CD4-positive, alpha-beta T cell (primary cell): ENCODE results near the gene COQ8B. TPM values are rescaled to one million over a fixed set of nuclear protein-coding genes. Genes with fewer than 3 reads are reported as not detected.

Experiments
- ATAC-seq: fragments of 200-7000 bp; cut with Tn5 transposase; one replicate; pipeline ENCODE4 v1.10.0; 2022; ENCODE audit warnings: mild to moderate bottlenecking; ENCODE audit not compliant: poor library complexity
- CTCF ChIA-PET: fragments of 350-600 bp; sonication (Branson Sonifier 250); formaldehyde crosslinking; loops from one replicate; lab custom pipeline; 2021; ENCODE audit warnings: antibody characterized with exemption, inconsistent platforms; lab: Charles Lee
- POLR2A ChIA-PET: fragments of 350-600 bp; sonication (Branson Sonifier 250); formaldehyde crosslinking; loops from one replicate; lab custom pipeline; 2021; ENCODE audit warnings: antibody characterized with exemption, inconsistent platforms; lab: Charles Lee
- DNase-seq, 14 experiments: peaks; one replicate each; pipeline ENCODE4 v3.0.0-alpha.2; 2013 to 2020; ENCODE audit warnings: mixed read lengths in 2 of 14
- H3K27ac ChIP-seq, 2 donors: one replicate each; pipeline versions ENCODE4 v1.5.1 to v1.7.0; 2013; ENCODE audit warnings: low read length in 2 of 2, low read depth in 1 of 2, mild to moderate bottlenecking in 1 of 2
- H3K27me3 ChIP-seq, 2 experiments: 1 replicate in 1 of 2; 2 replicates in 1 of 2; pipeline versions ENCODE4 v1.6.1 to v1.7.0; 2013; ENCODE audit warnings: low read length in 2 of 2, control low read depth in 1 of 2, mild to moderate bottlenecking in 1 of 2, moderate library complexity in 1 of 2; ENCODE audit not compliant: insufficient read depth in 2 of 2, control insufficient read depth in 1 of 2
- H3K36me3 ChIP-seq: one replicate; pipeline ENCODE4 v1.6.1; 2013; ENCODE audit warnings: low read length, control low read depth; ENCODE audit not compliant: insufficient read depth
- H3K4me1 ChIP-seq: one replicate; pipeline ENCODE4 v1.6.1; 2013; ENCODE audit warnings: low read length, control low read depth; ENCODE audit not compliant: insufficient read depth
- H3K4me3 ChIP-seq: one replicate; pipeline ENCODE4 v1.5.1; 2013; ENCODE audit warnings: mild to moderate bottlenecking, low read length, moderate library complexity
- H3K9me3 ChIP-seq, 2 experiments: 1 replicate in 1 of 2; 2 replicates in 1 of 2; pipeline versions ENCODE4 v1.6.1 to v1.7.0; 2013; ENCODE audit warnings: low read length in 2 of 2, mild to moderate bottlenecking in 2 of 2, control low read depth in 1 of 2, moderate library complexity in 1 of 2; ENCODE audit not compliant: control insufficient read depth in 1 of 2, insufficient read depth in 1 of 2
- H3K27ac Mint-ChIP-seq: one replicate; pipeline ENCODE4 v1.8.0; 2020; ENCODE audit warnings: mixed read lengths
- H3K27me3 Mint-ChIP-seq: one replicate; pipeline ENCODE4 v1.8.0; 2021; ENCODE audit warnings: mixed read lengths
- H3K36me3 Mint-ChIP-seq: one replicate; pipeline ENCODE4 v1.8.0; 2021; ENCODE audit warnings: low read depth, mixed read lengths
- H3K4me1 Mint-ChIP-seq: one replicate; pipeline ENCODE4 v1.8.0; 2021; ENCODE audit warnings: low read depth, mixed read lengths
- H3K4me3 Mint-ChIP-seq: one replicate; pipeline ENCODE4 v1.8.0; 2020; ENCODE audit warnings: mild to moderate bottlenecking, mixed read lengths
- H3K9me3 Mint-ChIP-seq: one replicate; pipeline ENCODE4 v1.8.0; 2020; ENCODE audit warnings: mixed read lengths
- intact Hi-C, 2 experiments: fragments of 100-400 bp; cut with DNase I in 1 of 2; cut with micrococcal nuclease in 1 of 2; formaldehyde crosslinking; loops; one replicate each; pipeline versions ENCODE4 v1.15.1 to v1.9.0; 2023 to 2025; cut with DNase I, micrococcal nuclease
- total RNA-seq, 174 experiments: library from RNA in 2 of 174; stranded (reverse) in 2 of 174; gene quantifications; one replicate each; pipeline ENCODE4 v1.2.3 and lab custom pipeline; 2021 to 2026
- TF ChIP-seq, protein P1 (sequence below): fragments of 200-600 bp; IDR thresholded peaks from one replicate; pipeline ENCODE4 v1.8.0; 2022; ENCODE audit warnings: antibody characterized with exemption, mild to moderate bottlenecking

Gene COQ8B
- total RNA-seq, 2 experiments from 2014 or later = 16.4 to 18.3 TPM

DNA sequence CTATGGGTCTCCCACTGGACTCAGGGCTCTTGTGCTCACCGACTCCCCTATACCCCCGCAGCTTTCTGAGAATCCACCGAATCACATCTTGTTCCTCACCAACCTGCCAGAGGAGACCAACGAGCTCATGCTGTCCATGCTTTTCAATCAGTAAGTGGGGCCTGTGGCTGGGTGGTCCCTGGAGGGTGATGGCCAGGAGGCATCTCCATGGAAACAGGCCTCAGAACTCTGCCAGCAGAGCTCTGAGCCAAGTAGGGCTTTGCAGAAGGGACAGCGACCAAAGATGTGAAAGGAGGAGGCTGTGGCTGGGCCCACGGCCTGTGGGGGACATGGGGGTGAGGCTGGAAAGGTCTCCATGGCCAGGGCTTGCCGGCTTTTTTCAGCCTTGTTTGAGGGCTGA, 46.8 kb upstream of the COQ8B start:
- Mint-ChIP-seq H3K27me3 (no peaks in the 10 kb centered on the region), H3K36me3 (peaks cover 70% of the 10 kb centered on the region), H3K4me3 (no peak overlapping the region), H3K9me3 (no peaks in the 10 kb centered on the region), H3K4me1 (peaks cover 36% of the 10 kb centered on the region), H3K27ac (no peak overlapping the region)
- ATAC-seq = no peak
- Histone ChIP-seq H3K27ac (no peak overlapping the region), H3K4me1 (peaks cover 30% of the 10 kb centered on the region), H3K9me3 (no peaks in the 10 kb centered on the region), H3K36me3 (peaks cover 83% of the 10 kb centered on the region), H3K27me3 (no peaks in the 10 kb centered on the region), H3K4me3 (no peak overlapping the region)
- POLR2A ChIA-PET = no interaction called here
- intact Hi-C loops = no loop called here
- TF ChIP-seq, protein P1, sequence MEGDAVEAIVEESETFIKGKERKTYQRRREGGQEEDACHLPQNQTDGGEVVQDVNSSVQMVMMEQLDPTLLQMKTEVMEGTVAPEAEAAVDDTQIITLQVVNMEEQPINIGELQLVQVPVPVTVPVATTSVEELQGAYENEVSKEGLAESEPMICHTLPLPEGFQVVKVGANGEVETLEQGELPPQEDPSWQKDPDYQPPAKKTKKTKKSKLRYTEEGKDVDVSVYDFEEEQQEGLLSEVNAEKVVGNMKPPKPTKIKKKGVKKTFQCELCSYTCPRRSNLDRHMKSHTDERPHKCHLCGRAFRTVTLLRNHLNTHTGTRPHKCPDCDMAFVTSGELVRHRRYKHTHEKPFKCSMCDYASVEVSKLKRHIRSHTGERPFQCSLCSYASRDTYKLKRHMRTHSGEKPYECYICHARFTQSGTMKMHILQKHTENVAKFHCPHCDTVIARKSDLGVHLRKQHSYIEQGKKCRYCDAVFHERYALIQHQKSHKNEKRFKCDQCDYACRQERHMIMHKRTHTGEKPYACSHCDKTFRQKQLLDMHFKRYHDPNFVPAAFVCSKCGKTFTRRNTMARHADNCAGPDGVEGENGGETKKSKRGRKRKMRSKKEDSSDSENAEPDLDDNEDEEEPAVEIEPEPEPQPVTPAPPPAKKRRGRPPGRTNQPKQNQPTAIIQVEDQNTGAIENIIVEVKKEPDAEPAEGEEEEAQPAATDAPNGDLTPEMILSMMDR = no peak
- CTCF ChIA-PET = no interaction called here
- no peak for DNase-seq

DNA sequence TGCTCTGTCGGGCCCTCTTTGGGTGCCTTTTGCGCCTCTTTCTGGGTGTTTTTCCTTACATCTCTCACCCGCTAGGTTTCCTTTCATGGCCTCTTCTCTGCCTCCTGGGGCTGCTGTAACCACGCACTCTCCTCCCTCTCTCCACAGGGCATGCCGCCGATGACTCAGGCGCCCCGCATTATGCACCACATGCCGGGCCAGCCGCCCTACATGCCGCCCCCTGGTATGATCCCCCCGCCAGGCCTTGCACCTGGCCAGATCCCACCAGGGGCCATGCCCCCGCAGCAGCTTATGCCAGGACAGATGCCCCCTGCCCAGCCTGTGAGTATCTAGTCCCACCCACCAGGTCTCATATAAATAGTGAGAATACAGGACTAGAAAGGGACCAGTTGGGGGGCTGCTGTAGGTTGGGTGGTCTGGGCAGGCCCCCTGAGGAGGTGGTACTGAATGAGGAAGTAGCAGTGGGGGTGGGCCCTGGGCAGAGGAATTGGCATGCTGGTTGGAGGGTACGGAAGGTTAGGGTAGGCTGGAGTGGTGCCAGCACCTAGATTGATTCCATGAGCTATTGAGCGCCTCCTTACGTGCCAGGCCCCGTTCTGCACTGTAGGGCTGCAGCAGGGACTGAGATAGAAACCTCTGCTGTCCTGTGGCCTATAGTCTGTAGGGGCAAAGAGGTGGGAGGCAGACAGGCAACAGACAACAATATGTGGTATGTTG, 46.2 kb upstream of the COQ8B start:
- CTCF ChIA-PET = no interaction called here
- Histone ChIP-seq H3K27me3 (no peaks in the 10 kb centered on the region), H3K27ac (peak overlapping the region in 1 of 2 donors; percentile 4), H3K36me3 (peaks cover 88% of the 10 kb centered on the region), H3K4me3 (no peak overlapping the region), H3K9me3 (no peaks in the 10 kb centered on the region), H3K4me1 (peaks cover 33% of the 10 kb centered on the region)
- H3K27ac Mint-ChIP-seq = no peak overlapping the region
- peaks cover 76% of the 10 kb centered on the region for H3K36me3 Mint-ChIP-seq
- peaks cover 36% of the 10 kb centered on the region for H3K4me1 Mint-ChIP-seq
- DNase-seq (no peak), ATAC-seq (no peak)
- intact Hi-C loops = no loop called here
- H3K4me3 Mint-ChIP-seq = no peak overlapping the region
- TF ChIP-seq, protein P1 = no peak
- no peaks in the 10 kb centered on the region for H3K27me3 Mint-ChIP-seq
- POLR2A ChIA-PET = no interaction called here
- no peaks in the 10 kb centered on the region for H3K9me3 Mint-ChIP-seq

DNA sequence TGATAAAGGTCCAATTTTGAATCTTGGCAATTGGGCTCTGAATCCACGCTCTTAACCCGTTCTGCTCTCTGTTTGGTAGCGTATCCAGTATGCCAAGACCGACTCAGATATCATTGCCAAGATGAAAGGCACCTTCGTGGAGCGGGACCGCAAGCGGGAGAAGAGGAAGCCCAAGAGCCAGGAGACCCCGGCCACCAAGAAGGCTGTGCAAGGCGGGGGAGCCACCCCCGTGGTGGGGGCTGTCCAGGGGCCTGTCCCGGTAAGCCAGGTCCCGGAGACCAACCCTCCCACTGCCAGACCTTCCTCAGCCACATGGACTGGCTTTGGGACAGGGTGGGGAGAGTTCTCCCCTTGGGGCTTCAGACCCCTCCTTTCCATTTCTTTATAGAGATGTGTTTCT, 42.7 kb upstream of the COQ8B start:
- H3K36me3 Mint-ChIP-seq = peaks cover 90% of the 10 kb centered on the region
- H3K27me3 ChIP-seq = no peaks in the 10 kb centered on the region
- no peak overlapping the region for H3K27ac ChIP-seq
- H3K36me3 ChIP-seq = peaks cover 90% of the 10 kb centered on the region
- H3K4me3 Mint-ChIP-seq = no peak overlapping the region
- TF ChIP-seq, protein P1 = no peak
- H3K4me3 ChIP-seq = no peak overlapping the region
- DNase-seq (no peak), ATAC-seq (no peak)
- intact Hi-C loops = loop anchor here in 1 of 2 experiments (10.0 kb wide), 1 partner anchor 295 kb away; the partner anchor contains the start of genes BLVRB and SPTBN4
- no peaks in the 10 kb centered on the region for H3K9me3 ChIP-seq
- ChIA-PET POLR2A (interaction anchor here (1.6 kb wide), 1 partner anchor 18 kb away, joined by 4 read pairs; the partner anchor contains the start of gene RAB4B), CTCF (no interaction called here)
- H3K4me1 Mint-ChIP-seq = peaks cover 49% of the 10 kb centered on the region
- H3K27ac Mint-ChIP-seq = peak overlapping the region; percentile 10
- no peaks in the 10 kb centered on the region for H3K9me3 Mint-ChIP-seq
- peaks cover 51% of the 10 kb centered on the region for H3K4me1 ChIP-seq
- no peaks in the 10 kb centered on the region for H3K27me3 Mint-ChIP-seq
